Stomach (tissue), 4 donors: ENCODE measurements around the gene PTPRT.

Experiments
- CTCF ChIP-seq, 7 experiments: fragments of 450-650 bp in 4 of 7; fragments of 200-600 bp in 3 of 7; sonication (generic) in 3 of 7; IDR thresholded peaks; one replicate each; pipeline ENCODE4 v1.5.1; 2016 to 2019; ENCODE audit warnings: antibody characterized with exemption in 7 of 7, control low read depth in 2 of 7, mild to moderate bottlenecking in 1 of 7
- EP300 ChIP-seq: sonication (generic); formaldehyde crosslinking; IDR thresholded peaks from one replicate; pipeline ENCODE4 v1.6.1; 2017; ENCODE audit warnings: antibody characterized with exemption
- POLR2A ChIP-seq, 4 donors: fragments of 450-650 bp; IDR thresholded peaks; one replicate each; pipeline ENCODE4 v1.6.1; 2016; ENCODE audit warnings: antibody characterized with exemption in 4 of 4, control low read depth in 2 of 4, mild to moderate bottlenecking in 1 of 4, moderate library complexity in 1 of 4
- POLR2AphosphoS5 ChIP-seq, 3 donors: sonication (generic); formaldehyde crosslinking; IDR thresholded peaks; one replicate each; pipeline ENCODE4 v1.6.1; 2016; ENCODE audit warnings: antibody characterized with exemption in 3 of 3

GRCh38 chr20:42735539-42735938, 454.2 kb downstream of the PTPRT start:
- TF ChIP-seq CTCF (IDR thresholded peaks at IDR 0.05) = no peak
- no peak for TF ChIP-seq POLR2A (IDR thresholded peaks at IDR 0.05)
- TF ChIP-seq POLR2AphosphoS5 (IDR thresholded peaks at IDR 0.05) = no peak
- TF ChIP-seq EP300 = no peak
